Testis (tissue), 2 donors: Measurements from ENCODE around the gene GPC6.

ENCODE experiments used
- POLR2A ChIP-seq: fragments of 450-650 bp; IDR thresholded peaks from one replicate; pipeline ENCODE4 v1.6.1; 2017; ENCODE audit warnings: antibody characterized with exemption, mild to moderate bottlenecking, moderate library complexity
- TF ChIP-seq, protein P1 (sequence below), 3 experiments: fragments of 450-650 bp in 2 of 3; fragments of 200-600 bp in 1 of 3; sonication (generic) in 1 of 3; IDR thresholded peaks; one replicate each; pipeline ENCODE4 v1.5.1; 2016 to 2019; ENCODE audit warnings: antibody characterized with exemption in 3 of 3, mild to moderate bottlenecking in 2 of 3, moderate library complexity in 1 of 3

DNA sequence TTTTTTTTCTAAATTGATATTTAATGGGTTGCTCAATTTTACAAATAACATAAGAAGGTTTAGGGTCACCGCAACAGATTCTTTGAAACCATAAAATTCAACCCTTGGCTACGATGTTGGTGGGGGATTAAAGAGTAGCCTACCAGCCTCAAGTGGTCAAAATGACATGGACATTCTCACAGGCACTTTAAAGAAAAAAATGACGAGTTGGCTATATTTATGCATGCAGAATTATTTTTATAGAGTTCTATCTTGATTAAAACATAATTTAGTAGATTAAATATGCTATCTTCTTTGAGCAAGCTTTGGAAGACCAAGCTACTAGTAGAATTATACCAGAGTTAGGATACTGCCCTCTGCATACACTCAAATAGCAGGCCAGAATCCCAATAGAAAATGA lies 959.9 kb downstream of the GPC6 start:
- TF ChIP-seq, protein P1, sequence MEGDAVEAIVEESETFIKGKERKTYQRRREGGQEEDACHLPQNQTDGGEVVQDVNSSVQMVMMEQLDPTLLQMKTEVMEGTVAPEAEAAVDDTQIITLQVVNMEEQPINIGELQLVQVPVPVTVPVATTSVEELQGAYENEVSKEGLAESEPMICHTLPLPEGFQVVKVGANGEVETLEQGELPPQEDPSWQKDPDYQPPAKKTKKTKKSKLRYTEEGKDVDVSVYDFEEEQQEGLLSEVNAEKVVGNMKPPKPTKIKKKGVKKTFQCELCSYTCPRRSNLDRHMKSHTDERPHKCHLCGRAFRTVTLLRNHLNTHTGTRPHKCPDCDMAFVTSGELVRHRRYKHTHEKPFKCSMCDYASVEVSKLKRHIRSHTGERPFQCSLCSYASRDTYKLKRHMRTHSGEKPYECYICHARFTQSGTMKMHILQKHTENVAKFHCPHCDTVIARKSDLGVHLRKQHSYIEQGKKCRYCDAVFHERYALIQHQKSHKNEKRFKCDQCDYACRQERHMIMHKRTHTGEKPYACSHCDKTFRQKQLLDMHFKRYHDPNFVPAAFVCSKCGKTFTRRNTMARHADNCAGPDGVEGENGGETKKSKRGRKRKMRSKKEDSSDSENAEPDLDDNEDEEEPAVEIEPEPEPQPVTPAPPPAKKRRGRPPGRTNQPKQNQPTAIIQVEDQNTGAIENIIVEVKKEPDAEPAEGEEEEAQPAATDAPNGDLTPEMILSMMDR (IDR thresholded peaks at IDR 0.05): no peak
- no peak for TF ChIP-seq POLR2A
